Measurements from ENCODE around the gene CLEC1A. TPM values are rescaled to one million over a fixed set of nuclear protein-coding genes. Genes with fewer than 3 reads are reported as not detected.

Gene CLEC1A
- total RNA-seq, 1 experiment from 2014 or later, result 0.41 TPM

DNA sequence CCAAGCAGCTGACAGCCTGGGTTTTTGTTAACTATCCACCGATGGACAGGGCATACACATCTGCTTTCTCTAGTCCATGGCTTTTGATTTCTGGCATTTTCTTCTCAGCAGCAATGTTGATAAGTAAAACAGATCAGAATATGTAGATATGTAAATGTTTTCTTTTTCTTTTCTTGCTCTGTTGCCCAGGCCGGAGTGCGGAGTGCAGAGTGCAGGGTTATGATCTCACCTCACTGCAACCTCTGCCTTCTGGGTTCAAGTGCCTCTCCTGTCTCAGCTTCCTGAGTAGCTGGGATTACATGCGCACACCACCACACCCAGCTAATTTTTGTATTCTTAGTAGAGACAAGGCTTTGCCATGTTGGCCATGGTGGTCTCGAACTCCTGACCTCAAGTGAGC is 40.4 kb downstream of the CLEC1A start:
- in situ Hi-C loops (cut with HindIII; ENCODE audit: low pct_unique_long_range_greater_than_20kb, low sequenced_read_pairs) (no loop called here), intact Hi-C loops (cut with micrococcal nuclease; ENCODE audit: unreplicated experiment) (no loop called here)
- no peaks in the 10 kb centered on the region for H3K9me3 ChIP-seq (ENCODE audit: control insufficient read depth, insufficient read depth, low read depth, low read length)
- no peaks in the 10 kb centered on the region for H3K4me1 ChIP-seq (ENCODE audit: control insufficient read depth, insufficient read depth, low read length)
- ATAC-seq (no peak), DNase-seq (ENCODE audit: low read depth, low spot score) (no peak)
- BruUV-seq (replicated peaks), result no TSS peak
- ChIA-PET CTCF (no interaction called here), POLR2A (interaction anchor here (0.6 kb wide), 1 partner anchor 45 kb away, joined by 3 read pairs; no protein-coding TSS in a partner anchor)
- TF ChIP-seq POLR2AphosphoS5 (IDR thresholded peaks at IDR 0.05; ENCODE audit: low read depth, low read length), result no peak
- no peak for TF ChIP-seq CTCF (IDR thresholded peaks at IDR 0.05)
- TF ChIP-seq TCF7L2 (IDR thresholded peaks at IDR 0.05; ENCODE audit: low read depth, low read length), result no peak
- no peak for TF ChIP-seq REST (IDR thresholded peaks at IDR 0.05; ENCODE audit: insufficient read depth in 1 of 2, low read depth in 2 of 2, low read length in 1 of 2)
- no peak for TF ChIP-seq SIN3A (IDR thresholded peaks at IDR 0.05; ENCODE audit: borderline replicate concordance, insufficient read depth, low read depth, low read length)
- H3K36me3 ChIP-seq (ENCODE audit: control insufficient read depth, insufficient read depth, low read length), result no peaks in the 10 kb centered on the region
- no peak overlapping the region for H3K27ac ChIP-seq (ENCODE audit: low read length)
- H3K4me3 ChIP-seq (ENCODE audit: low read depth in 2 of 2, low read length in 2 of 2), result no peak overlapping the region
- no peaks in the 10 kb centered on the region for H3K27me3 ChIP-seq (ENCODE audit: control insufficient read depth, insufficient read depth, low read length)

DNA sequence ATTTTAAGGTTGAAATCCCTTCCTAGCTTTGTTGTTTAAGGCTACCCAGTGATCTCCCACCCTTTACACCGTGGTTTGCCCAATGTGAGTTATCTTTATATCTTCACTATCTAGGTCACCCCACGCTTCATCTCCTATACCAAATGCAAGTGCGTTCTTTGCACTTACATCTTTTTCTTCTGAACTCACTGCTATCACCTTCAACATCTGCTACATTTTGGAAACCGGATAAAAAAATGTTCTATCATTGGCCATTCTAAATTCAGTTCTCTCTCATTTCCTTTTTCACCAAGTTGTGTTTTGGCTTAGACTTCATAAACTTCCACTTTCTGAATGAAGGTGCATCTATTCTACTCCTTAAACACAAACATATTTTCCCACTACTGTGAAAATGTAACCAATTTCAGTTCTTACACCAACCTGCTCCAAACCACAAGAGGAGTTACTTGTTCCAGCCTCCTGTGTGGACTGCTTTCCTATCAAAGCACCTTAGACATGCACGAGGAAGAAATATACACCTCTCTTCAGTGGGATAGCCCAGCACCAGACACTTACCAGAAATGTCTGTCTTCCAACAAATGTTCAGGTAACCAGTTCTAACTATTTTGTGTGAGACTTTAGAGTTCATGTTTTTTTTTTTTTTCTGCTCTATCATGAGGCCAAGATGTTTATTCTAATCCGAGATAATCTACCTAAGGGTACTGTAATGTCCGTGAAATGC is 46.4 kb downstream of the CLEC1A start:
- DNase-seq (ENCODE audit: low read depth, low spot score), result no peak
- Histone ChIP-seq H3K4me1 (ENCODE audit: control insufficient read depth, insufficient read depth, low read length) (no peaks in the 10 kb centered on the region), H3K36me3 (ENCODE audit: control insufficient read depth, insufficient read depth, low read length) (no peaks in the 10 kb centered on the region), H3K27ac (ENCODE audit: low read length) (no peak overlapping the region), H3K4me3 (ENCODE audit: low read depth in 2 of 2, low read length in 2 of 2) (no peak overlapping the region), H3K27me3 (ENCODE audit: control insufficient read depth, insufficient read depth, low read length) (no peaks in the 10 kb centered on the region), H3K9me3 (ENCODE audit: control insufficient read depth, insufficient read depth, low read depth, low read length) (no peaks in the 10 kb centered on the region; the same call in 1 of the 2 replicates)
- ChIA-PET CTCF (no interaction called here), POLR2A (no interaction called here)
- in situ Hi-C loops (cut with HindIII; ENCODE audit: low pct_unique_long_range_greater_than_20kb, low sequenced_read_pairs) (no loop called here), intact Hi-C loops (cut with micrococcal nuclease; ENCODE audit: unreplicated experiment) (no loop called here)
- BruUV-seq (replicated peaks), result no TSS peak
- TF ChIP-seq POLR2AphosphoS5 (IDR thresholded peaks at IDR 0.05; ENCODE audit: low read depth, low read length), result no peak
- no peak for TF ChIP-seq REST (IDR thresholded peaks at IDR 0.05; ENCODE audit: insufficient read depth in 1 of 2, low read depth in 2 of 2, low read length in 1 of 2)
- TF ChIP-seq TCF7L2 (IDR thresholded peaks at IDR 0.05; ENCODE audit: low read depth, low read length), result no peak
- no peak for ATAC-seq
